ENCODE measurements around the gene SLC27A2. TPM values are rescaled to one million over a fixed set of nuclear protein-coding genes. Genes with fewer than 3 reads are reported as not detected.
A peak's percentile ranks its signal among the peaks of the same experiment; 100 is the strongest.

The SLC27A2 gene
- total and polyA plus RNA-seq, 5 experiments from 2014 or later, result 0.16 to 0.74 (median 0.21) TPM; not detected in 2

DNA sequence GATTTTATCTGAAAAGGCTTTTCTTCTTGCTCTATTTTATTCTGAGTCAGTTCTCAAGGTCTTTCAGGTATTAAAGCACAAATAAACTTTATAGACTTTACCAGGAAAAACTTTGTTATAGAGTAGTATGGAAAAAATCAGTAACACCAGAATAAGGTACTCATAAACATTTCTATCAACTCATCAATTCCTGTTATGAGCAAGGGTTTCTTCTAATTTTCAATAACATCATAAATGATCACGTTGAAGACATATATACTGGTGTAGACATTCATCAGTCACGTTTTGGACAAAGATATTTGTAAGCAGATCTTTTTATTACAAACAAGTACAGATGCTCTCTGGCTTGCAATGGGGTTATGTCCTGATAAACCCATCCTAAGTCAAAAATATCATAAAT, 93.1 kb downstream of the SLC27A2 start:
- H3K27ac Mint-ChIP-seq, result no peak overlapping the region
- no peak overlapping the region for H3K4me3 Mint-ChIP-seq
- DNase-seq, result no peak
- H3K36me3 Mint-ChIP-seq, result peaks cover 0 to 19% (median 6%) of the 10 kb centered on the region in 3 donors
- no peaks in the 10 kb centered on the region for H3K27me3 Mint-ChIP-seq
- no peaks in the 10 kb centered on the region for H3K9me3 Mint-ChIP-seq
- POLR2A ChIA-PET, result no interaction called here
- no peaks in the 10 kb centered on the region for H3K4me1 Mint-ChIP-seq
- ATAC-seq, result no peak

DNA sequence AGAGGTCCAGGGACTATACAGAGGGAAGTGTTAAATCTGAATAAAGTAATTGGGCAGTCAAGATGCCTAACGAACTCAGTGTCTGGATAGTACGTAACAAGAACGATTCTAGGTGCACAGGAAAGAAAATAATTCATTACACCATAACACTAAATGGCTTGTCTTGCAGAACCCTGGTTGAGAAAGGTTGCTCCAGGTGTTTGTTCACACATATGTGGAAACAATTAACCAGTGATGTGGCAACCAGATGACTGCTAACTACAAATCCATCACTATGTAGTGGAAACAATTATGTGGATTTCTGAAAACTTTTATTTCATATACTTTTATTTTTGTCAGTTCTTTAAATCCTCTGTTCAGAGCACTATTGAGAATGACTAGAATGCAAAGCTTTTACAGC, 93.9 kb downstream of the SLC27A2 start:
- Mint-ChIP-seq H3K4me1 (no peaks in the 10 kb centered on the region), H3K9me3 (no peaks in the 10 kb centered on the region), H3K27ac (no peak overlapping the region), H3K36me3 (peaks cover 0 to 22% (median 6%) of the 10 kb centered on the region in 3 donors), H3K4me3 (no peak overlapping the region), H3K27me3 (no peaks in the 10 kb centered on the region)
- POLR2A ChIA-PET, result no interaction called here
- ATAC-seq (no peak), DNase-seq (no peak)

DNA sequence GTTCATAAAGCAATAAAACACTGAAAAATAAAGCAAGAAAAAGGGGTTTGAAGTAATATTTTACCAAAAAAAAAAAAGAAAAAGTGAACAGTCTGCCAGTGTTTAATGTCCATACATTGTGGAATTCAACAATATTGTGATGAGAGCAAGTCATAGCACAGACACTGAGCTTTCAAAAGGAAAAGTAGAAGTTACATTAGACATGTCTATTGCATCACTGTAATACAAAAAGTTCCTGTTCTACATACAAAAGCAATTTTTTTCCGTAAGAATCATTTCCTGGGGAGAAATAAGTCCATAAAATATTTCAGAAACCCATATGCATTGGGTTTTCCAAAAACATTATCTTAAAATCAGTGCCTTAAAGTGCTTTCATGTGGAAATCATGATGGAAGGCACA, 95.4 kb downstream of the SLC27A2 start:
- Mint-ChIP-seq H3K36me3 (peaks cover 0 to 22% (median 6%) of the 10 kb centered on the region in 3 donors), H3K4me3 (no peak overlapping the region), H3K27ac (peak overlapping the region in 3 of 10 donors; percentile 19 to 73 (median 40)), H3K27me3 (no peaks in the 10 kb centered on the region), H3K9me3 (no peaks in the 10 kb centered on the region), H3K4me1 (no peaks in the 10 kb centered on the region)
- no peak for DNase-seq
- POLR2A ChIA-PET, result no interaction called here
- no peak for ATAC-seq

DNA sequence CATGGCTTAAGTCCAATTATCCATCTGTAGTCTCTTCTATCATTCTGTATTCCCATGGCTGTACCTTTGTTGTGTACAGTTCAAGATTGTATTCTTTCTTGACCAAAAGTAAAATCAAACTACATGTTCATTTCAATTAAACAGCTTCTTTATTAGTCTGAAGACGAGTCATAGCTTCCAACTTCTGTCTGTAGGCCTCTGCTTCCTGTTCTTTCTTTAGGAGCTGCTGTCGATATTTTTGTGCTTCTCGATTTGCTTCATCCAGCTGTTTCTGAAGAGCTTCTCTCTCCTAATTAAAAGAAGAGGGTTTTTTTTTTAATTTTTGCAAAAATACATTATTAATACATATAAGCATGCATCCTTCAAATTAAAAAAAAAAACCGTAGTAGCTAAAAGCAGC, 96.5 kb downstream of the SLC27A2 start:
- Mint-ChIP-seq H3K27ac (peak overlapping the region in 3 of 10 donors; percentile 11 to 71 (median 12)), H3K27me3 (no peaks in the 10 kb centered on the region), H3K36me3 (peaks cover 0 to 22% (median 6%) of the 10 kb centered on the region in 3 donors), H3K9me3 (no peaks in the 10 kb centered on the region), H3K4me3 (no peak overlapping the region), H3K4me1 (no peaks in the 10 kb centered on the region)
- no peak for DNase-seq
- ATAC-seq, result no peak
- POLR2A ChIA-PET, result no interaction called here

DNA sequence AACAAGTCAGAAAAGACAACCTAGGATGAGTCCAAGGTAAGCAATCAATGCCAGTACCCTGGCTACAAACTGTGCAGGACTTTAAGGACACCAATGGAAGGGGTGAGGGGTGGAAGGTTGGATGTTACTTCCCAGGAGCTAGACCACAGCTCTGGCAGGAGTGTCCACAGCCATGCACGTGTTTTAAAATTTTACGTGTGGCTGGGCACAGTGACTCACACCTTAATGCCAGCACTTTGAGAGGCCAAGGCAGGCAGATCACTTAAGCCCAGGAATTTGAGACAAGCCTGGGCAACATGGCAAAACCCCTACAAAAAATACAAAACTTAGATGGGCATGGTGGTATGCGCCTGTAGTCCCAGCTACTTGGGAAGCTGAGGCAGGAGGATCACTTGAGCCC, 98.3 kb downstream of the SLC27A2 start:
- ATAC-seq (no peak), DNase-seq (no peak)
- Mint-ChIP-seq H3K36me3 (peaks cover 0 to 32% (median 13%) of the 10 kb centered on the region in 3 donors), H3K9me3 (no peaks in the 10 kb centered on the region), H3K4me1 (no peaks in the 10 kb centered on the region), H3K27me3 (no peaks in the 10 kb centered on the region), H3K4me3 (no peak overlapping the region), H3K27ac (no peak overlapping the region)
- POLR2A ChIA-PET, result no interaction called here

DNA sequence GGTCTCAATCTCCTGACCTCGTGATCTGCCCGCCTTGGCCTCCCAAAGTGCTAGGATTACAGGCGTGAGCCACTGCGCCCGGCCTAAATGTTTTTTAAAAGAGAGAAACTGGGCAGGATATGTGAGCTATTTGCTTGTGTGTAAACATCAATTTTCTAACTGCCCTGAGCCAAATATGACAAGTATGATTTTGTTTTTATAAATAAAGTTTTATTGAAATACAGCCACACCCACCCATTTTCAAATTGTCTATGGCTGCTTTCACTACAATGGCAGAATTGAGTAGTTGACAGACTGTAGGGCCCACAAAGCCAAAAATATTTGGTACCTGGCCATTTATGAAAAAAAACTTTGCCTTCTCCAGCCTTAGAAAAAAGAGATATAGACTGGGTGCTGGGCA, 99.4 kb downstream of the SLC27A2 start:
- Mint-ChIP-seq H3K27ac (no peak overlapping the region), H3K4me3 (no peak overlapping the region), H3K36me3 (peaks cover 0 to 38% (median 18%) of the 10 kb centered on the region in 3 donors), H3K9me3 (no peaks in the 10 kb centered on the region), H3K4me1 (no peaks in the 10 kb centered on the region), H3K27me3 (no peaks in the 10 kb centered on the region)
- no peak for DNase-seq
- no peak for ATAC-seq
- POLR2A ChIA-PET, result no interaction called here

Other genes starting within 250 kb of the SLC27A2 start
- under 1 TPM; 0.18 to 0.99 TPM for gene ATP8B4, start 63.0 kb upstream of the SLC27A2 start, total RNA-seq
- not detected for gene ATP8B4, start 63.0 kb upstream of the SLC27A2 start, polyA plus RNA-seq
- not detected for gene HDC, start 83.5 kb downstream of the SLC27A2 start, total RNA-seq
- gene HDC, start 83.5 kb downstream of the SLC27A2 start, polyA plus RNA-seq, result not detected
- 10 to 100 TPM; 23.4 to 29.9 TPM for gene GABPB1, start 173.0 kb downstream of the SLC27A2 start, total RNA-seq
- 10 to 100 TPM; 20.6 to 29.1 (median 25.1) TPM for gene GABPB1, start 173.0 kb downstream of the SLC27A2 start, polyA plus RNA-seq
- 10 to 100 TPM; 62.1 to 72.0 TPM for gene USP8, start 242.2 kb downstream of the SLC27A2 start, total RNA-seq
- gene USP8, start 242.2 kb downstream of the SLC27A2 start, polyA plus RNA-seq, result 10 to 100 TPM; 27.5 to 29.7 (median 28.7) TPM

All from naive thymus-derived CD8-positive, alpha-beta T cell (primary cell).